Activated naive CD4-positive, alpha-beta T cell treated with anti-CD3 and anti-CD28 coated beads, Interleukin-2, amount 10 ng/mL, durations not matched to agents 7 days and 5 days (primary cell): ENCODE data around the gene KYAT1.

Experiments
- CTCF ChIA-PET: fragments of 350-600 bp; sonication (Branson Sonifier 250); formaldehyde crosslinking; loops from one replicate; lab custom pipeline; 2021; ENCODE audit warnings: antibody characterized with exemption; lab: Charles Lee
- DNase-seq: peaks from one replicate; pipeline ENCODE4 v3.0.0-alpha.2; 2020
- H3K27ac Mint-ChIP-seq: one replicate; pipeline ENCODE4 v1.8.0; 2021; ENCODE audit warnings: mild to moderate bottlenecking, moderate library complexity, mixed read lengths
- H3K27me3 Mint-ChIP-seq: one replicate; pipeline ENCODE4 v1.8.0; 2021; ENCODE audit warnings: mild to moderate bottlenecking, mixed read lengths
- H3K36me3 Mint-ChIP-seq: one replicate; pipeline ENCODE4 v1.8.0; 2021; ENCODE audit warnings: mixed read lengths
- H3K4me1 Mint-ChIP-seq: one replicate; pipeline ENCODE4 v1.8.0; 2021; ENCODE audit warnings: mixed read lengths
- H3K4me3 Mint-ChIP-seq: one replicate; pipeline ENCODE4 v1.8.0; 2021; ENCODE audit warnings: mild to moderate bottlenecking, moderate library complexity, mixed read lengths
- H3K9me3 Mint-ChIP-seq: one replicate; pipeline ENCODE4 v1.8.0; 2021; ENCODE audit warnings: mixed read lengths

Gene KYAT1

GRCh38 chr9:128916204-128916603 is 34.5 kb upstream of the KYAT1 start:
- CTCF ChIA-PET = interaction anchor here (2.2 kb wide), 1 partner anchor 13 kb away, joined by 8 read pairs; no protein-coding TSS in a partner anchor

GRCh38 chr9:128913995-128914772 is 32.4 kb upstream of the KYAT1 start:
- H3K27ac Mint-ChIP-seq = peak overlapping the region; percentile 37
- CTCF ChIA-PET = no interaction called here
- H3K4me3 Mint-ChIP-seq = no peak overlapping the region
- no peaks in the 10 kb centered on the region for H3K9me3 Mint-ChIP-seq
- H3K36me3 Mint-ChIP-seq = peaks cover 56% of the 10 kb centered on the region
- H3K4me1 Mint-ChIP-seq = peaks cover 40% of the 10 kb centered on the region
- H3K27me3 Mint-ChIP-seq = no peaks in the 10 kb centered on the region
- no peak for DNase-seq

More at GRCh38 chr9:128916204-128916603, 34.5 kb upstream of the KYAT1 start:
- Mint-ChIP-seq H3K36me3 (peaks cover 46% of the 10 kb centered on the region), H3K4me1 (peaks cover 33% of the 10 kb centered on the region), H3K9me3 (no peaks in the 10 kb centered on the region), H3K4me3 (no peak overlapping the region), H3K27ac (no peak overlapping the region), H3K27me3 (no peaks in the 10 kb centered on the region)
- no peak for DNase-seq

- H3K36me3 Mint-ChIP-seq = peaks cover 61% of the 10 kb centered on the region
- no peaks in the 10 kb centered on the region for H3K27me3 Mint-ChIP-seq
- peaks cover 45% of the 10 kb centered on the region for H3K4me1 Mint-ChIP-seq
- no peak overlapping the region for H3K4me3 Mint-ChIP-seq
- peak overlapping the region; percentile 15 for H3K27ac Mint-ChIP-seq
- CTCF ChIA-PET = interaction anchor here (1.5 kb wide), 1 partner anchor 15 kb away, joined by 5 read pairs; no protein-coding TSS in a partner anchor
- no peak for DNase-seq
- H3K9me3 Mint-ChIP-seq = no peaks in the 10 kb centered on the region
Measured at GRCh38 chr9:128913048-128913900, 31.5 kb upstream of the KYAT1 start.

GRCh38 chr9:128912270-128912853 is 30.6 kb upstream of the KYAT1 start:
- Mint-ChIP-seq H3K27ac (peak overlapping the region; percentile 82), H3K4me1 (peaks cover 46% of the 10 kb centered on the region), H3K36me3 (peaks cover 61% of the 10 kb centered on the region), H3K4me3 (no peak overlapping the region), H3K27me3 (no peaks in the 10 kb centered on the region), H3K9me3 (no peaks in the 10 kb centered on the region)
- no peak for DNase-seq
- CTCF ChIA-PET = interaction anchor here (1.5 kb wide), 1 partner anchor 16 kb away, joined by 5 read pairs; no protein-coding TSS in a partner anchor

GRCh38 chr9:128911529-128912035 is 29.8 kb upstream of the KYAT1 start:
- peak overlapping the region; percentile 82 for H3K27ac Mint-ChIP-seq

GRCh38 chr9:128910906-128911305 is 29.2 kb upstream of the KYAT1 start:
- H3K27me3 Mint-ChIP-seq = no peaks in the 10 kb centered on the region
- H3K27ac Mint-ChIP-seq = peak overlapping the region; percentile 78
- H3K4me1 Mint-ChIP-seq = peaks cover 54% of the 10 kb centered on the region
- peaks cover 64% of the 10 kb centered on the region for H3K36me3 Mint-ChIP-seq
- CTCF ChIA-PET = interaction anchor here (0.8 kb wide), 1 partner anchor 33 kb away, joined by 3 read pairs; no protein-coding TSS in a partner anchor
- no peaks in the 10 kb centered on the region for H3K9me3 Mint-ChIP-seq
- no peak for DNase-seq
- H3K4me3 Mint-ChIP-seq = no peak overlapping the region

More at GRCh38 chr9:128911529-128912035, 29.8 kb upstream of the KYAT1 start:
- no peaks in the 10 kb centered on the region for H3K9me3 Mint-ChIP-seq
- H3K4me1 Mint-ChIP-seq = peaks cover 50% of the 10 kb centered on the region
- H3K4me3 Mint-ChIP-seq = no peak overlapping the region
- CTCF ChIA-PET = interaction anchor here (1.5 kb wide), 1 partner anchor 17 kb away, joined by 5 read pairs; no protein-coding TSS in a partner anchor
- DNase-seq = no peak
- no peaks in the 10 kb centered on the region for H3K27me3 Mint-ChIP-seq
- peaks cover 62% of the 10 kb centered on the region for H3K36me3 Mint-ChIP-seq

GRCh38 chr9:128909859-128910258 is 28.1 kb upstream of the KYAT1 start:
- Mint-ChIP-seq H3K4me1 (peaks cover 60% of the 10 kb centered on the region), H3K4me3 (no peak overlapping the region), H3K27me3 (no peaks in the 10 kb centered on the region), H3K27ac (peak overlapping the region; percentile 68), H3K36me3 (peaks cover 70% of the 10 kb centered on the region), H3K9me3 (no peaks in the 10 kb centered on the region)
- no peak for DNase-seq
- CTCF ChIA-PET = interaction anchor here (1.7 kb wide), 1 partner anchor 18 kb away, joined by 7 read pairs; no protein-coding TSS in a partner anchor

GRCh38 chr9:128908372-128908771 is 26.6 kb upstream of the KYAT1 start:
- H3K27me3 Mint-ChIP-seq = no peaks in the 10 kb centered on the region
- DNase-seq = no peak
- CTCF ChIA-PET = interaction anchor here (1.1 to 1.7 kb wide), 2 partner anchors 19 to 716 kb away, joined by 3 to 7 read pairs; no protein-coding TSS in a partner anchor
- no peaks in the 10 kb centered on the region for H3K9me3 Mint-ChIP-seq
- H3K36me3 Mint-ChIP-seq = peaks cover 66% of the 10 kb centered on the region
- peaks cover 66% of the 10 kb centered on the region for H3K4me1 Mint-ChIP-seq
- H3K27ac Mint-ChIP-seq = no peak overlapping the region
- H3K4me3 Mint-ChIP-seq = no peak overlapping the region

GRCh38 chr9:128906741-128907140 is 25.0 kb upstream of the KYAT1 start:
- Mint-ChIP-seq H3K9me3 (no peaks in the 10 kb centered on the region), H3K4me3 (peak overlapping the region; percentile 28), H3K27me3 (no peaks in the 10 kb centered on the region), H3K27ac (no peak overlapping the region), H3K36me3 (peaks cover 59% of the 10 kb centered on the region), H3K4me1 (peaks cover 66% of the 10 kb centered on the region)
- DNase-seq = no peak
- CTCF ChIA-PET = interaction anchor here (0.6 to 0.8 kb wide), 2 partner anchors 22 to 327 kb away, joined by 3 to 4 read pairs; no protein-coding TSS in a partner anchor

- no peak overlapping the region for H3K4me3 Mint-ChIP-seq
- no peaks in the 10 kb centered on the region for H3K9me3 Mint-ChIP-seq
- H3K36me3 Mint-ChIP-seq = peaks cover 52% of the 10 kb centered on the region
- no peak overlapping the region for H3K27ac Mint-ChIP-seq
- no peak for DNase-seq
- CTCF ChIA-PET = interaction anchor here (0.8 kb wide), 1 partner anchor 22 kb away, joined by 4 read pairs; no protein-coding TSS in a partner anchor
- no peaks in the 10 kb centered on the region for H3K27me3 Mint-ChIP-seq
- peaks cover 67% of the 10 kb centered on the region for H3K4me1 Mint-ChIP-seq
Measured at GRCh38 chr9:128905964-128906363, 24.2 kb upstream of the KYAT1 start.

GRCh38 chr9:128903871-128904620 is 22.3 kb upstream of the KYAT1 start:
- H3K9me3 Mint-ChIP-seq = no peaks in the 10 kb centered on the region
- peaks cover 46% of the 10 kb centered on the region for H3K36me3 Mint-ChIP-seq
- CTCF ChIA-PET = no interaction called here
- peak overlapping the region; percentile 76 for H3K4me3 Mint-ChIP-seq
- no peak for DNase-seq
- H3K27me3 Mint-ChIP-seq = no peaks in the 10 kb centered on the region
- H3K27ac Mint-ChIP-seq = peak overlapping the region; percentile 93
- peaks cover 76% of the 10 kb centered on the region for H3K4me1 Mint-ChIP-seq

GRCh38 chr9:128903079-128903461 is 21.3 kb upstream of the KYAT1 start:
- DNase-seq = no peak
- Mint-ChIP-seq H3K27me3 (no peaks in the 10 kb centered on the region), H3K4me1 (peaks cover 82% of the 10 kb centered on the region), H3K4me3 (peak overlapping the region; percentile 76), H3K9me3 (no peaks in the 10 kb centered on the region), H3K36me3 (peaks cover 45% of the 10 kb centered on the region), H3K27ac (peak overlapping the region; percentile 93)
- CTCF ChIA-PET = interaction anchor here (1.1 to 1.9 kb wide), 3 partner anchors 21 to 24 kb away, joined by 3 to 4 read pairs (median 3); no protein-coding TSS in a partner anchor
